NCI-H82 treated with DMSO at 0.1 percent for 48 hours (cell line): Measurements from ENCODE around the gene EBF4.
A peak's percentile ranks its signal among the peaks of the same experiment; 100 is the strongest.

ENCODE experiments used
- DNase-seq: peaks from one replicate; lab custom pipeline; 2025; ENCODE audit not compliant: unreplicated experiment; lab: John Stamatoyannopoulos, UW

Gene EBF4

GRCh38 chr20:2741881-2742280 is 49.3 kb downstream of the EBF4 start:
- no peak for DNase-seq

GRCh38 chr20:2742431-2742830 is 49.9 kb downstream of the EBF4 start:
- no peak for DNase-seq

GRCh38 chr20:2742934-2743559 is 50.5 kb downstream of the EBF4 start:
- peak; percentile 27 for DNase-seq

GRCh38 chr20:2745060-2745910 is 52.7 kb downstream of the EBF4 start:
- DNase-seq = no peak

- DNase-seq = no peak
Observed at GRCh38 chr20:2745936-2746635, 53.5 kb downstream of the EBF4 start.

- DNase-seq = no peak
Observed at GRCh38 chr20:2746636-2747265, 54.2 kb downstream of the EBF4 start.

- no peak for DNase-seq
Observed at GRCh38 chr20:2747676-2748235, 55.2 kb downstream of the EBF4 start.

- no peak for DNase-seq
Observed at GRCh38 chr20:2748551-2749342, 56.2 kb downstream of the EBF4 start.

- DNase-seq = no peak
Observed at GRCh38 chr20:2749343-2749950, 56.9 kb downstream of the EBF4 start.

GRCh38 chr20:2749951-2750490 is 57.4 kb downstream of the EBF4 start:
- no peak for DNase-seq

GRCh38 chr20:2750491-2751251 is 58.1 kb downstream of the EBF4 start:
- DNase-seq = no peak

- DNase-seq = no peak
Observed at GRCh38 chr20:2751347-2751877, 58.8 kb downstream of the EBF4 start.

GRCh38 chr20:2751878-2752566 is 59.4 kb downstream of the EBF4 start:
- no peak for DNase-seq

- no peak for DNase-seq
Observed at GRCh38 chr20:2752567-2753460, 60.2 kb downstream of the EBF4 start.

- DNase-seq = no peak
Observed at GRCh38 chr20:2753461-2754040, 61.0 kb downstream of the EBF4 start.

- DNase-seq = no peak
Observed at GRCh38 chr20:2754424-2754823, 61.8 kb downstream of the EBF4 start.
